GM19372 (cell line): ENCODE results near the gene ZCCHC24.

Experiments
- ATAC-seq: cut with Tn5 transposase; IDR thresholded peaks from one replicate; pipeline ENCODE4 v1.9.1; 2021; ENCODE audit warnings: mild to moderate bottlenecking, low read depth, moderate library complexity; ENCODE audit not compliant: unreplicated experiment

ZCCHC24 gene

GRCh38 chr10:79433324-79434222 lies 11.9 kb downstream of the ZCCHC24 start:
- no peak for ATAC-seq

GRCh38 chr10:79431891-79432831 lies 13.3 kb downstream of the ZCCHC24 start:
- ATAC-seq: no peak

- no peak for ATAC-seq
These were observed 14.0 kb downstream of the ZCCHC24 start for GRCh38 chr10:79431428-79431827.

GRCh38 chr10:79430936-79431335 lies 14.5 kb downstream of the ZCCHC24 start:
- no peak for ATAC-seq

GRCh38 chr10:79430325-79430905 lies 15.0 kb downstream of the ZCCHC24 start:
- ATAC-seq: no peak

DNA sequence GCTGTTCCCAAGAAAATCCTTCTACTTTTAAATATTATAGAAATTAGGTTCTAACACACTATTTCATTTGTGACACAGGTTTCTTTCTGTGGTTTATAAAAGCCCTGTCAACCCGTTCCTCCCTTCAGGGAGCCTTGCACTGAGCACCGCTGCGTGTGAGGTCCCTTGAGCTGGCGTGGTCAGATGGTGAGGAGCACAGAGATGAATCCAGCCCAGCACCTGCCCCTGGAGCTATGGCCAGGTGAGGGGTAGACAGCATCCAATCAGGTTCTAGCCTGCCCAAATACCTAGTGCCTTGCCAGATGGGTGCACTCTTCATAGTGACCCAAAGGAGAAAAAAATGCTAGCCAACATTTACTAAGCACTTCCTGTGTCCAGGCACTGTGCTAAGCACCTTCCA lies 15.7 kb downstream of the ZCCHC24 start:
- ATAC-seq: no peak

DNA sequence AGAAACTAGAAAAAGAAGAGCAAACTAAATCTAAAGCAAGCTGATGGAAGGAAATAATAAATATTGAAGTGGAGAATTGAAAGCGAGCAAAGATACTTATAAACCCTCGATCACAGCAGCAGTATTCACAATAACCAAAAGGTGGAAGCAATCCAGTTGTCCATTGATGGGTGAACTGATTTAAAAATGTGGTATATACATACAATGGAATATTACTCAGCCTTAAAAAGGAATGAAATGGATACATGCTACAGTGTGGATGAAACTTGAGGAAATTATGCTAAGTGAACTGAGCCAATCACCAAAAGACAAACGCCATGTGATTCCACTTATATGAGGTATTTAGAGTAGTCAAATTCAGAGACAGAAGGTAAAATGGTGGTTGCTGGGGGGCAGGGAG lies 17.5 kb downstream of the ZCCHC24 start:
- ATAC-seq: no peak

GRCh38 chr10:79425074-79425532 lies 20.3 kb downstream of the ZCCHC24 start:
- ATAC-seq: no peak

GRCh38 chr10:79424221-79425073 lies 21.0 kb downstream of the ZCCHC24 start:
- no peak for ATAC-seq

DNA sequence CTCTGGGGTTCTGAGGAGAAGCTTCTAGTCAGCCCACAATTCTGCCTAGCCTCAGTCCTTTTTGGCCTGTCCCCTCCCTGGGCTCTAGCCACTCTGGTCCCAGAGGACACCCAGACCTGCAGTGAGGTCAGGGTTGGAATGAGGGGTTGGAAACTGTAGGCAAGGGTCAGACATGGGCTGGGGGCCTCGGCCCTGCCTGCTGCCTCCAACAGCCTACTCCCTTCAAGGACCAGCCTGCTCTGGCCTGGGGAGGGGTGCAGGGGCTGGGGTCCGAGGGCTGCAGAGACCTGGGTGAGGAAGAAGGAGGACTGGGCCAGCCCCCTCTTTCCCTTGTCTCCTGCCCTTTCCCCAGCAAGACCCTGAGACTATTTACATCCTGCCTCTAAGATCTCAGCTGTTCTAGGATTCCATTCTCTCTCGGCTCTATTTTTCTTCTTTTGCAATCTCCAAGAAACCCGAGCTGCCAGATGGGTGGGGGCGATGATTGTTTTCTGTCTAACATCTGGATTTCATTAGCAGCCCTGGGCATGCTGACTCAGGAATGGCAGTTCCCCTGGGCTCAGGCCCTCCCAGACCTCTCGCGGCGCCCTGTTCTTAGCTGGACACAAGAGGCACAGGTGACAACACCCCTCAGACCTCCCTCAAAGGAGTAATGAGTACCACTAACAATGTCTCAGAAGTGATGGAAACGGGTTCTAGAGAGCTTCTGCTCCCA lies 23.1 kb downstream of the ZCCHC24 start:
- ATAC-seq: no peak

DNA sequence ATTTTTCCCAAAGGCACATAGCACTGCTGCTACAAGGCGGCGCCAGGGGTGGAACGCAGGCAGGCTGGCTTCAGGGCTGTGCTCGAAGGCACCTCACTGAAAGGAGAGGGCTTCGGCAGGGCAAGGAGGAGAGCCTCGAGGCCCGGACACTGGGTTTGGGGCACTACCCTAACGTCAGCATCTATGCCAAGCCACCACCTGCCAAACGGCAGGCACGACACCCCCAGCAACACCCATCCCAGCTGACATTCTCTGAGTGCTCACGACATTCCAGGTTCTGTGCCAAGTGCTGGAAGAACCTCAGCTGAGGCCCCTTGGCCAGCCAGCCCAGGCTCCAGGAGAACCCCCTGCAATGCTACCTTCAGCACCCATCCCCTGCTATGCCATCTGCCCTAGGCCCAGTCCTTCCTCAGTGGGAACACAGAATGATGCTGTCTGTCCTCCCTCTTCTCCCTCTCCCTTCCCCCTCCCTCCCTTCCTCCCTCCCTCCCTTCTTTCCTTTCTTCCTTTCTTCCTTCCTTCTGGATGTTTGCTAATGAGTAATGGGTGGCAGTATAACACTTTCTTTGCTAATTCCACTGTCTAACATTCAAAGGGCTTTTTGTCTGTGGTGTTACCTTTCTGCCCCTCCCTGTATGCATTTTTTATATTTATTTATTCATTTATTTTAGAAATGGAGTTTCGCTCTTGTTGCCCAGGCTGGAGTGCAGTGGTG lies 24.3 kb downstream of the ZCCHC24 start:
- no peak for ATAC-seq

DNA sequence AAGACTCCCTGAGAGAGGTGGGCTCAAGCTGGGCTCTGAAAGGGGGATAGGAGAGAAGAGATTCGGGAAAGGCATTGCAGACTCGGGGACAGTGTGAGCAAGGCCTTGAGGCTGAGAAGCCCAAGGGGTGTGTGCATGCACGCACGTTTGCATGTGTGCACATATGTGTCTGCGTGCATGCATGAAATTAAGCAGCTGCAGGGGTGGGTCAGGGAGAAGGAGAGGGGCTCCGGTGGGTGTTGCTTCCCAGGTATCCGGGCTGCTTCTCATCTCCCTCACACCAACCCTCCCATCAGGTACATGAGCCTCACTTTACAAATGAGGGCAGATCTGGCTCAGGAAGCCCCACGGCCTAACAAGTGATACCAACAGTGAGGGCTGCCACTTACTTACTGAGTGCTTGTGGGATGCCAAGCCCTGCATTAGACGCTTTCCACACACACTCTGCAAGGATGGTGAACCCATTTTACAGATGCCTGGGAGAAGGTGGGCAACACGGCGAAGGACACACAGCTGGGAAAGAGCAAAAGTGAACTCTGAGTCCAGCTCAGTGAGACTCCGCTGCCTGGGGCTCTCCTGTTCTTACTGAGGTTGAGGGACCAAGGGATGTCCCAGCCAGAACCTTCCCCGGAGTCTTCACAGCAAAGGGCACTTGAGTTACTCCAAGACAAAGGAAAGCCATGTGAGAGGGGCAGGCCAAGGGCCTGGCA lies 26.4 kb downstream of the ZCCHC24 start:
- ATAC-seq: no peak

- no peak for ATAC-seq
These were observed 27.1 kb downstream of the ZCCHC24 start for GRCh38 chr10:79418274-79418673.

GRCh38 chr10:79417731-79418130 lies 27.7 kb downstream of the ZCCHC24 start:
- ATAC-seq: no peak

DNA sequence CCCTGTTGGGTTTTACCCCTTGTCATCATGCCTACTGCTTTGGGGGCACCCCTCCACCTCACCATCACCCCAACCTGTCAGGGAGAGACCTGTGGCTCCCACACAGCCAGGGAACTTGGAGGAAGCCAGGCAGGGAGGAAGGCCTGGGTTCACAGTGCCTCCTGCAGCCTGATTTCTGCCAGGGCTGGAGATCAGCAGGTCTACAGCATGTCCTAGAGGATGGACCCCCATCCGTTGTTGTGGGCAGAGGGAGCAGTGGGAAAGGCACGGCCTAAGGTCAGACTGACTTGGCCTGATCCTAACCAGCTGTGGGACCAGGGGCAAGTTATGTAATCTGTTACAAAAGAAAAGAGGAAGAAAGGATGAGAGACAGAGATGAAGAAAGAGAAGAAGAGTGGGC lies 28.2 kb downstream of the ZCCHC24 start:
- ATAC-seq: no peak

DNA sequence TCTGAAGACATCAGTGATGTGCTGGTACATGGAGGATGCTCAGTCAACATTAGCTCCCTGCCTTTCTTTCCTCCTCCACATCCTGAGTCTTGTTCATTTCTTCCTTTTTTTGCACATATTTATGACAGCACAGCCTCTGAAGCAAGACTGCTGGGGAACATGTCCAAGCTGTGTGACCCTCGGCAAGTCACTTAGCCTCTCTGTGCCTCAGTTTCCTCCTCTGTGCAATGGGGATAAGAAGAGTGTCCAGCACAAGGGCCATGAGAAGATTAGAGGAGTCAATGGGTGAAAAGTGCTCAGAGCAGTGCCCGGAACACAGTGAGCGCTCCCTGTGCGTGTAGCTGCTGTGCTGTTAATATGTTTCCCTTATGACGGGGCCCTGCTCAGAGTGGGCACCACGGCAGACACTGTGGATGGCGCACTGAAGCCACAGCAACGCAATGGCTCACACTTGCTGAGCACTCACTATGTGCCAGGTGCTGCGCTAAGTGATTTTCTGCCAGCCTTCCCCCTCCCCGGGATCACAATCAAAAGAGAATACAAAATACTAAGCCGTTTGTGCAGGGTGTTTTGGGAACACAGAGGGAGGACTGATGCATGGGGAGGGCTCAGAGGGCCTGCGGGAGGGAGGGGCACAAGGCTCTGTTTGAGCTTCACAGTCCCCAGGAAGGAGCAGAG lies 28.7 kb downstream of the ZCCHC24 start:
- no peak for ATAC-seq

DNA sequence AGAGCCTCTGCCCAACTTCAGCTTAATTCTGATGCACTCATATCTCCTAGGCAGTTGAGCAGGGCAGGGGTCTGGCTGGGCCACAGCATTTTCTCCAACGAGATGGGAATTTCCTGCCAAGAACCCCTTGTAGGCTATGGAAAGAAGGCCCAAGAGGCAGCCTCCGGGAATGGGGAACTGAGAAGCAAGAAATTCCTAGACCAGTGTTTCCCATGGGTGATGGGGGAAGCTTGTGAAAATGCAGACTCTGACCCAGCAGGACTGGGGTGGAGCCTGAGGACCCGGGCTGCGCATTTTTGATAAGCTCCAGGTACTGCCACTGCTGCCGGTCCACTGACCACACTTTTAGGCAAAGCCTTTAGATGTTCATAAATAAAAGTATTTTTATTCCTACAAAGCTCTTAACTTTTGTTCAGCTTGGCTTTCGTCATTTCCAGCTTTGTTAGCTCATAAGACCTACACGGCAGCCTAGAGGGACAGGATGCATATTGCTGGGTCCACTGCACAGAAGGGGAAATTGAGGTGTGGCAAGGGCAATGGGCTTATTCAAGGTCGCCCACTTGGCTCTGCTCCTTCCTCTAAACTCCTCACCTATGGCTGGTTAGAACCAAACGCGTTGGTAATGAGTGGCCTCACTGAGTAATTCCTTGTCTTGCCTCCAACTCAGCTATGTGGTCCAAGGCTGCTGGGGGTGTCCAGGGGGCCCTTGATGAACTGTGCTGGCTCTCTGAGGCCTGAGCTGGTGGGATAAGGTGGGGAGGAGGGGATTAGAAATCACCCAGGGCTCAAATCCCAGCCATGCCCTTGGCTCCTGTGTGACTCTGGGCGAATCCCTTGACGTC lies 29.5 kb downstream of the ZCCHC24 start:
- no peak for ATAC-seq
